Activated T-cell treated with anti-CD3 and anti-CD28 coated beads, Interleukin-2, amount 50 U/mL, for 72 hours (primary cell): Measurements from ENCODE around the gene TDRD12. TPM values are rescaled to one million over a fixed set of nuclear protein-coding genes. Genes with fewer than 3 reads are reported as not detected.
"Not testable (repeated sequence)": the region's sequence is repeated elsewhere in the genome, so short reads cannot be mapped to it uniquely, and the experiment has no call there.

Experiments
- ATAC-seq, 2 donors: fragments of 150-1000 bp; cut with Tn5 transposase; replicated peaks in 1 of 2; 2 replicates each; pipeline ENCODE4 v1.10.0; 2021; ENCODE audit warnings: moderate library complexity in 2 of 2, mild to moderate bottlenecking in 1 of 2
- DNase-seq, 2 donors: peaks; one replicate each; pipeline ENCODE4 v3.0.0; 2021 to 2022; ENCODE audit warnings: mixed read lengths in 1 of 2
- H3K27ac Mint-ChIP-seq: one replicate; pipeline ENCODE4 v1.8.0; 2022; ENCODE audit warnings: mild to moderate bottlenecking, moderate library complexity, mixed read lengths
- H3K27me3 Mint-ChIP-seq: one replicate; pipeline ENCODE4 v1.8.0; 2022; ENCODE audit warnings: low read depth, mixed read lengths
- H3K36me3 Mint-ChIP-seq, 2 donors: one replicate each; pipeline ENCODE4 v1.8.0; 2022; ENCODE audit warnings: mixed read lengths in 2 of 2, mild to moderate bottlenecking in 1 of 2; ENCODE audit not compliant: insufficient read depth in 2 of 2
- H3K4me1 Mint-ChIP-seq: one replicate; pipeline ENCODE4 v1.8.0; 2022; ENCODE audit warnings: low read depth, mixed read lengths
- H3K4me3 Mint-ChIP-seq, 2 donors: one replicate each; pipeline ENCODE4 v1.8.0; 2022; ENCODE audit warnings: mild to moderate bottlenecking in 2 of 2, mixed read lengths in 2 of 2, moderate library complexity in 2 of 2
- H3K9me3 Mint-ChIP-seq, 2 donors: one replicate each; pipeline ENCODE4 v1.8.0; 2022; ENCODE audit warnings: mixed read lengths in 2 of 2
- total RNA-seq, 2 donors: library from RNA; stranded (reverse); gene quantifications; one replicate each; pipeline ENCODE4 v1.2.3, GENCODE V29; 2022

The TDRD12 gene
- total RNA-seq, 2 donors from 2014 or later = 0.91 to 2.0 TPM

GRCh38 chr19:32743447-32743846 is 23.9 kb downstream of the TDRD12 start:
- peaks cover 6% of the 10 kb centered on the region for H3K4me1 Mint-ChIP-seq
- no peak overlapping the region for H3K4me3 Mint-ChIP-seq
- H3K27ac Mint-ChIP-seq = no peak overlapping the region
- peaks cover 18% of the 10 kb centered on the region for H3K27me3 Mint-ChIP-seq
- H3K36me3 Mint-ChIP-seq = no peaks in the 10 kb centered on the region
- H3K9me3 Mint-ChIP-seq = no peaks in the 10 kb centered on the region
- DNase-seq (no peak), ATAC-seq (no peak)

DNA sequence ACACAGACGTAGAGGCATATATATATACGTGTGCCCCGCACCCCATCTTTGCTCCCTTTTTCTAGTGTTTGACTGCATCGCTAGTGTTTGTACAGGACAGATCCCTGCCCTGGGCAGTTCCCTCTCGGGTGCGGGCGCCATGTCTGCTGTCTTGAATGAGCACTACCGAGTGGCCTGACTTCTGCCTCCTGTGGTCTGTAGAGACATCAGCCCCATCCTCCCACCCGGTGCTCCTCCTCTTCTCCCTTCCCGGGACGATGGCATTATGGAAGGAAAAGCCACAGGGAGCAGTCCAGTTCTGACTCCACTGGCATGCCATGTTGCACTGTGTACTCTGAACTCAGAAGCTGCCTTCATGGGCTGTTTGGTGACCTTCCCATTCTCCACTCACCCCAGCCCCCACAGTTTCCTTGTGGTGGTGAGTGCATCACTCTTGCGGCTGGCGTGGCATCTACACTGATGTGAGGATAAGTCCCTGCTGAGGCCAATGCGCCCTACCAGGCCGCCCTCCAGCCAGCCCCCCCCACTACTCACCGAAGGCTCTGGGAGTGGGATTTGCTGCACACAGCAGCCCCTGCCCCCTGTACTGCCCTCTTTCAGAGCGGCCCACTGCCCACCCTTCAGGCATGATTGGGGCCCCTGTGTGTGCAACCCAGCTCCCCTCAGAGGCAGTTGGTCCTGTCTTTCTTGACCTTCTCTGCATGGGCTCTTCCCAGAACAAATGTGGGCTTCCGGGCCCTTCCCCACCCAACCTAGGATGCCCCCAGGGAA is 25.2 kb downstream of the TDRD12 start:
- Mint-ChIP-seq H3K27ac (no peak overlapping the region), H3K4me1 (peaks cover 6% of the 10 kb centered on the region), H3K27me3 (peaks cover 18% of the 10 kb centered on the region), H3K4me3 (no peak overlapping the region), H3K9me3 (no peaks in the 10 kb centered on the region), H3K36me3 (no peaks in the 10 kb centered on the region)
- DNase-seq = no peak
- ATAC-seq = no peak

DNA sequence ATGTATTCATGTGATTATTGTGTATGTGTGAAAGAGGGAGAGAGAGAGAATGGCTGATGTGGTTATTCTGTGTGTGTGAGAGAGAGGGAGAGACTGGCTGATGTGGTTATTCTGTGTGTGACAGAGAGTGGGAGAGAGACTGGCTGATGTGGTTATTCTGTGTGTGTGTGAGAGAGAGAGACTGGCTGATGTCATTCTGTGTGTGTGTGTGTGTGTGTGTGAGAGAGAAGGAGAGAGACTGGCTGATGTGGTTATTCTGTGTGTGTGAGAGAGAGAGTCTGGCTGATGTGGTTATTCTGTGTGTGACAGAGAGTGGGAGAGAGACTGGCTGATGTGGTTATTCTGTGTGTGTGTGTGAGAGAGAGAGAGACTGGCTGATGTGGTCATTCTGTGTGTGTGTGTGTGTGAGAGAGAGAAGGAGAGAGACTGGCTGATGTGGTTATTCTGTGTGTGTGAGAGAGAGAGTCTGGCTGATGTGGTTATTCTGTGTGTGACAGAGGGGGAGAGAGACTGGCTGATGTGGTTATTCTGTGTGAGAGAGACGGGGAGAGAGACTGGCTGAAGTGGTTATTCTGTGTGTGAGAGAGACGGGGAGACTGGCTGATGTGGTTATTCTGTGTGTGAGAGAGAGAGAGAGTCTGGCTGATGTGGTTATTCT is 26.2 kb downstream of the TDRD12 start:
- H3K9me3 Mint-ChIP-seq, H3K36me3 Mint-ChIP-seq, H3K27ac Mint-ChIP-seq, H3K4me3 Mint-ChIP-seq, H3K4me1 Mint-ChIP-seq: not testable (repeated sequence)
- peaks cover 27% of the 10 kb centered on the region for H3K27me3 Mint-ChIP-seq
- DNase-seq (peak; percentile 12 to 23), ATAC-seq (peak; percentile 33 to 39)

GRCh38 chr19:32746631-32747196 is 27.1 kb downstream of the TDRD12 start:
- not testable (repeated sequence) for H3K27ac Mint-ChIP-seq, H3K4me3 Mint-ChIP-seq, H3K36me3 Mint-ChIP-seq, H3K9me3 Mint-ChIP-seq, H3K4me1 Mint-ChIP-seq
- peak; percentile 15 to 45 for DNase-seq
- H3K27me3 Mint-ChIP-seq = peaks cover 28% of the 10 kb centered on the region
- ATAC-seq = peak; percentile 72 to 79

GRCh38 chr19:32748497-32748896 is 28.9 kb downstream of the TDRD12 start:
- no peak overlapping the region for H3K4me3 Mint-ChIP-seq
- peaks cover 35% of the 10 kb centered on the region for H3K27me3 Mint-ChIP-seq
- ATAC-seq (peak; percentile 39 to 45), DNase-seq (peak in 1 of 2 donors; percentile 8)
- H3K36me3 Mint-ChIP-seq = no peaks in the 10 kb centered on the region
- no peaks in the 10 kb centered on the region for H3K9me3 Mint-ChIP-seq
- H3K27ac Mint-ChIP-seq = no peak overlapping the region
- peaks cover 6% of the 10 kb centered on the region for H3K4me1 Mint-ChIP-seq

GRCh38 chr19:32748948-32749347 is 29.4 kb downstream of the TDRD12 start:
- DNase-seq = no peak
- peaks cover 40% of the 10 kb centered on the region for H3K27me3 Mint-ChIP-seq
- ATAC-seq = no peak
- peaks cover 6% of the 10 kb centered on the region for H3K4me1 Mint-ChIP-seq
- no peaks in the 10 kb centered on the region for H3K9me3 Mint-ChIP-seq
- no peak overlapping the region for H3K4me3 Mint-ChIP-seq
- no peaks in the 10 kb centered on the region for H3K36me3 Mint-ChIP-seq
- no peak overlapping the region for H3K27ac Mint-ChIP-seq

GRCh38 chr19:32749361-32749760 is 29.8 kb downstream of the TDRD12 start:
- H3K27me3 Mint-ChIP-seq = peaks cover 40% of the 10 kb centered on the region

GRCh38 chr19:32750441-32751055 is 31.0 kb downstream of the TDRD12 start:
- no peak for ATAC-seq
- H3K27ac Mint-ChIP-seq = no peak overlapping the region
- H3K27me3 Mint-ChIP-seq = peaks cover 50% of the 10 kb centered on the region
- H3K4me3 Mint-ChIP-seq = no peak overlapping the region
- no peaks in the 10 kb centered on the region for H3K36me3 Mint-ChIP-seq
- H3K9me3 Mint-ChIP-seq = no peaks in the 10 kb centered on the region
- peaks cover 6% of the 10 kb centered on the region for H3K4me1 Mint-ChIP-seq
- DNase-seq = no peak

More at GRCh38 chr19:32749361-32749760, 29.8 kb downstream of the TDRD12 start:
- no peak overlapping the region for H3K4me3 Mint-ChIP-seq
- DNase-seq (no peak), ATAC-seq (no peak)
- H3K9me3 Mint-ChIP-seq = no peaks in the 10 kb centered on the region
- peaks cover 6% of the 10 kb centered on the region for H3K4me1 Mint-ChIP-seq
- no peak overlapping the region for H3K27ac Mint-ChIP-seq
- H3K36me3 Mint-ChIP-seq = no peaks in the 10 kb centered on the region

- DNase-seq (no peak), ATAC-seq (no peak)
- no peak overlapping the region for H3K27ac Mint-ChIP-seq
- peaks cover 54% of the 10 kb centered on the region for H3K27me3 Mint-ChIP-seq
- H3K4me1 Mint-ChIP-seq = peaks cover 6% of the 10 kb centered on the region
- no peaks in the 10 kb centered on the region for H3K9me3 Mint-ChIP-seq
- H3K36me3 Mint-ChIP-seq = no peaks in the 10 kb centered on the region
- H3K4me3 Mint-ChIP-seq = no peak overlapping the region
These were observed 31.5 kb downstream of the TDRD12 start for GRCh38 chr19:32751066-32751465.

DNA sequence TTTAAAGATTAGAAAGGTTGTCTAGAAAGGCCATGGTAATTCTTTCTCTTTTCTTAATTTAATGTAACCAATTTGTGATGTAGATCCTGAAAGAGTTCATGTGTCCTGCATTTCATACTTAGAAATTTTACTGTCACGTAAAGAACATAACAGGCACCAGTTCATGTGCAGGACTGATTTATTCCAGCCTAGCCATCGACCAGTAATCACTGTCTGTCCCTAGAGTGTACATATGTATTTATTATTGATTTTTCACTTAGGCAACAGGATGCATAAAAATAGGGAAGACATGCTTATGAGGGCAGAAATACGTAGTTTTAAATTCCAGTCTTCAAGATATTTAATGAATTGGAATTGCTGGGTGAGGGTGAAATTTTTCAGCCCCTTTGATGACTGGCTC is 37.6 kb downstream of the TDRD12 start:
- Mint-ChIP-seq H3K4me3 (no peak overlapping the region), H3K27ac (no peak overlapping the region), H3K9me3 (no peaks in the 10 kb centered on the region), H3K27me3 (peaks cover 30% of the 10 kb centered on the region), H3K4me1 (peaks cover 5% of the 10 kb centered on the region), H3K36me3 (peaks cover 2 to 3% of the 10 kb centered on the region in 2 donors)
- DNase-seq = no peak
- ATAC-seq = no peak

GRCh38 chr19:32765365-32765764 is 45.8 kb downstream of the TDRD12 start:
- not testable (repeated sequence) for H3K4me3 Mint-ChIP-seq, H3K27ac Mint-ChIP-seq, DNase-seq, H3K36me3 Mint-ChIP-seq, H3K9me3 Mint-ChIP-seq, ATAC-seq, H3K27me3 Mint-ChIP-seq, H3K4me1 Mint-ChIP-seq

- Mint-ChIP-seq H3K36me3 (no peaks in the 10 kb centered on the region), H3K4me3 (no peak overlapping the region), H3K4me1 (no peaks in the 10 kb centered on the region), H3K9me3 (no peaks in the 10 kb centered on the region), H3K27ac (no peak overlapping the region), H3K27me3 (no peaks in the 10 kb centered on the region)
- DNase-seq (no peak), ATAC-seq (no peak)
These were observed 48.5 kb downstream of the TDRD12 start for GRCh38 chr19:32767951-32768679.

DNA sequence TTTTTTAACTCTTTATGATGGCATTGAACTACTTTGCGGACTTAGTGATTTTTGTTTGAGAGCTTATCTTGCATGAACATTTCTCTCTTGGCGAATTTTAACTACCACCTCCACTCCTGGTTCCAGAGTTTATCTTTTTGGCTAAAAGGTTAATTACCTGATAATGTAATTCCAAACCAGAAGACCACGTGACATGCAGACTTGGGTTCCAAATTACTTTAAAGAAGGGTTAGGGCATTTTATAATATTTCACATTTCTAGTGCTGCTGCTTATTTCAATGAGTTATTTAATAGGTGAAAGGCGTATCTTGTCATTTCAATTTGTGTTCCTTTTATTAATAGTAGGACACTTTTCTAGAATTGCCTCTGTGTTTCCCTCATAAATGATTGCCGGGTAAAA is 52.0 kb downstream of the TDRD12 start:
- ATAC-seq = no peak
- H3K27me3 Mint-ChIP-seq = no peaks in the 10 kb centered on the region
- DNase-seq = no peak
- H3K9me3 Mint-ChIP-seq = no peaks in the 10 kb centered on the region
- no peaks in the 10 kb centered on the region for H3K4me1 Mint-ChIP-seq
- no peak overlapping the region for H3K27ac Mint-ChIP-seq
- no peaks in the 10 kb centered on the region for H3K36me3 Mint-ChIP-seq
- no peak overlapping the region for H3K4me3 Mint-ChIP-seq
